ENCODE data around the gene P4HA2. TPM values are rescaled to one million over a fixed set of nuclear protein-coding genes. Genes with fewer than 3 reads are reported as not detected.
A peak's percentile ranks its signal among the peaks of the same experiment; 100 is the strongest.

Gene P4HA2
- total and polyA plus RNA-seq, 2 of the 13 experiments (the other 11 are each of a cell fraction or from before 2014, with no cell fraction given) = 37.7 to 126 TPM

DNA sequence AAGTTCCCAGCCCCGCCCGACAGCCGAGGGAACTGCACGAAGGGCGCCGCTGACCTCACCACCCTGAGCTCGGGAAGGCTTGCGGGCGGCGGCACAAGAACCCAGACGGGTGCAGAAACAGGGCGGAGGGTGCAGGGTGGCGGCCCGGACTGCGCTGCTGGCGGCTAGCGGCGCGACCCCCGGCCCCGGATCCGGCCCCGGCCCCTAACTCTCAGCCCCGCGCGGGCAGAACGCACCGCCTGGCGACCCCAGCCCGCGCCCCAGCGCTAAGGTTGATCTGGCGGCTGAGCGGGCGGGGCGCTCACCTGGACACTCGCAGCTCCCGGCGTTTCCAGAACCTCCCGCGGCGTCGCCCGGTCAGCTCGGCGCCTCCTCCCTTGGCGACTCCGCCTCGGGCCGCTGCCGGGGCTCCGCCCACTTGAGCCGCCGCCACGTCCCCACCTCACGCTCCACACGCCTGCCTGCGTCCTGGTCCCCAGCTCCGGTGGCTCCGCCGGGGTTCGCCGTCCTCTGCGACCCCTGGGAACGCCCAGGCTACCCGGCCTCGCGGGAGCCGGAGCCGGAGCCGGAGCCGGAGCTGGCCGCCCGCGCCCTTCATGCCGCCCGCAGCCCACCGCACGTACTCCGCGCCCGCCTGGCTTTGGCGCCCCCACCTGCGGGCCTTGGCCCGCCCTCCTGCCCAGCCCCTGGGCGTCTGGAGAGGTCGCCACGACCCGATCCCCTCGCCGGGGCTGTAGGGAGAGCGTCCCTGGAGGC is at the start of gene P4HA2 (continued):
- TF ChIP-seq, protein P1, sequence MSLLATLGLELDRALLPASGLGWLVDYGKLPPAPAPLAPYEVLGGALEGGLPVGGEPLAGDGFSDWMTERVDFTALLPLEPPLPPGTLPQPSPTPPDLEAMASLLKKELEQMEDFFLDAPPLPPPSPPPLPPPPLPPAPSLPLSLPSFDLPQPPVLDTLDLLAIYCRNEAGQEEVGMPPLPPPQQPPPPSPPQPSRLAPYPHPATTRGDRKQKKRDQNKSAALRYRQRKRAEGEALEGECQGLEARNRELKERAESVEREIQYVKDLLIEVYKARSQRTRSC (CRISPR knock-in tag; IDR thresholded peaks at IDR 0.05; ENCODE audit: low read depth) = no peak; the same call in 1 of the 2 replicates
- no peak for TF ChIP-seq HOXA9 (CRISPR knock-in tag; IDR thresholded peaks at IDR 0.05; ENCODE audit: borderline replicate concordance)
- TF ChIP-seq, protein P2, sequence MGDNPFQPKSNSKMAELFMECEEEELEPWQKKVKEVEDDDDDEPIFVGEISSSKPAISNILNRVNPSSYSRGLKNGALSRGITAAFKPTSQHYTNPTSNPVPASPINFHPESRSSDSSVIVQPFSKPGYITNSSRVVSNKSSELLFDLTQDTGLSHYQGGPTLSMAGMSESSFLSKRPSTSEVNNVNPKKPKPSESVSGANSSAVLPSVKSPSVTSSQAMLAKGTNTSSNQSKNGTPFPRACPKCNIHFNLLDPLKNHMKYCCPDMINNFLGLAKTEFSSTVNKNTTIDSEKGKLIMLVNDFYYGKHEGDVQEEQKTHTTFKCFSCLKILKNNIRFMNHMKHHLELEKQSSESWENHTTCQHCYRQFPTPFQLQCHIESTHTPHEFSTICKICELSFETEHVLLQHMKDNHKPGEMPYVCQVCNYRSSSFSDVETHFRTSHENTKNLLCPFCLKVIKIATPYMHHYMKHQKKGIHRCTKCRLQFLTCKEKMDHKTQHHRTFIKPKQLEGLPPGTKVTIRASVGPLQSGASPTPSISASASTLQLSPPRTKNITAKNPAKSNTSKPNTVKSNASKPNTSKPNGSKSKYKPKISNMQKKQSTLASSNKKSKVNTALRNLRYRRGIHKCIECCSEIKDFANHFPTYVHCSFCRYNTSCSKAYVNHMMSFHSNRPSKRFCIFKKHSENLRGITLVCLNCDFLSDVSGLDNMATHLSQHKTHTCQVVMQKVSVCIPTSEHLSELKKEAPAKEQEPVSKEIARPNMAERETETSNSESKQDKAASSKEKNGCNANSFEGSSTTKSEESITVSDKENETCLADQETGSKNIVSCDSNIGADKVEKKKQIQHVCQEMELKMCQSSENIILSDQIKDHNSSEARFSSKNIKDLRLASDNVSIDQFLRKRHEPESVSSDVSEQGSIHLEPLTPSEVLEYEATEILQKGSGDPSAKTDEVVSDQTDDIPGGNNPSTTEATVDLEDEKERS (CRISPR knock-in tag; IDR thresholded peaks at IDR 0.05) = no peak
- 0 out of 2 replicates have a peak, but pooled peaks have one; percentile 8 for TF ChIP-seq ZSCAN22 (CRISPR knock-in tag; IDR thresholded peaks at IDR 0.05)
- TF ChIP-seq ZNF678 (CRISPR knock-in tag; IDR thresholded peaks at IDR 0.05) = no peak
- no peak for TF ChIP-seq FOXM1 (CRISPR knock-in tag; IDR thresholded peaks at IDR 0.05)
- TF ChIP-seq, protein P3, sequence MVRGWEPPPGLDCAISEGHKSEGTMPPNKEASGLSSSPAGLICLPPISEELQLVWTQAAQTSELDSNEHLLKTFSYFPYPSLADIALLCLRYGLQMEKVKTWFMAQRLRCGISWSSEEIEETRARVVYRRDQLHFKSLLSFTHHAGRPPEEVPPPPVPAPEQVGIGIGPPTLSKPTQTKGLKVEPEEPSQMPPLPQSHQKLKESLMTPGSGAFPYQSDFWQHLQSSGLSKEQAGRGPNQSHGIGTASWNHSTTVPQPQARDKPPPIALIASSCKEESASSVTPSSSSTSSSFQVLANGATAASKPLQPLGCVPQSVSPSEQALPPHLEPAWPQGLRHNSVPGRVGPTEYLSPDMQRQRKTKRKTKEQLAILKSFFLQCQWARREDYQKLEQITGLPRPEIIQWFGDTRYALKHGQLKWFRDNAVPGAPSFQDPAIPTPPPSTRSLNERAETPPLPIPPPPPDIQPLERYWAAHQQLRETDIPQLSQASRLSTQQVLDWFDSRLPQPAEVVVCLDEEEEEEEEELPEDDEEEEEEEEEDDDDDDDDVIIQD (CRISPR knock-in tag; IDR thresholded peaks at IDR 0.05; ENCODE audit: low read depth) = no peak
- TF ChIP-seq CBX5 (CRISPR knock-in tag; IDR thresholded peaks at IDR 0.05; ENCODE audit: borderline replicate concordance) = no peak
- TF ChIP-seq ZNF335 (CRISPR knock-in tag; IDR thresholded peaks at IDR 0.05) = no peak
- TF ChIP-seq, protein P4, sequence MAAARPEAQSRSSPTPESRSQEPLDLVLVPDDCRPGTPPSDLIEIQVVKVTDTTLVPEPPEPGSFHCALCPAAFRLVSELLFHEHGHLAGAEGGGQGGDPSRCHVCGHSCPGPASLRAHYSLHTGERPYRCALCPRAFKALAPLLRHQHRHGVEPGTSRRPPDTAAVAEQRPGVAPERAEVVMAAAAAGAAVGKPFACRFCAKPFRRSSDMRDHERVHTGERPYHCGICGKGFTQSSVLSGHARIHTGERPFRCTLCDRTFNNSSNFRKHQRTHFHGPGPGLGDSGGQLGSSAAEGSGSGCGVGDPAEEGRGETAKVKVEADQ (CRISPR knock-in tag; IDR thresholded peaks at IDR 0.05; ENCODE audit: borderline replicate concordance) = peak; percentile 92
- TF ChIP-seq IRF2 (CRISPR knock-in tag; IDR thresholded peaks at IDR 0.05) = no peak
- TF ChIP-seq, protein P5, sequence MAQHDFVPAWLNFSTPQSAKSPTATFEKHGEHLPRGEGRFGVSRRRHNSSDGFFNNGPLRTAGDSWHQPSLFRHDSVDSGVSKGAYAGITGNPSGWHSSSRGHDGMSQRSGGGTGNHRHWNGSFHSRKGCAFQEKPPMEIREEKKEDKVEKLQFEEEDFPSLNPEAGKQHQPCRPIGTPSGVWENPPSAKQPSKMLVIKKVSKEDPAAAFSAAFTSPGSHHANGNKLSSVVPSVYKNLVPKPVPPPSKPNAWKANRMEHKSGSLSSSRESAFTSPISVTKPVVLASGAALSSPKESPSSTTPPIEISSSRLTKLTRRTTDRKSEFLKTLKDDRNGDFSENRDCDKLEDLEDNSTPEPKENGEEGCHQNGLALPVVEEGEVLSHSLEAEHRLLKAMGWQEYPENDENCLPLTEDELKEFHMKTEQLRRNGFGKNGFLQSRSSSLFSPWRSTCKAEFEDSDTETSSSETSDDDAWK (CRISPR knock-in tag; IDR thresholded peaks at IDR 0.05) = no peak
- TF ChIP-seq NFYB (CRISPR knock-in tag; IDR thresholded peaks at IDR 0.05) = no peak
- TF ChIP-seq, protein P6, sequence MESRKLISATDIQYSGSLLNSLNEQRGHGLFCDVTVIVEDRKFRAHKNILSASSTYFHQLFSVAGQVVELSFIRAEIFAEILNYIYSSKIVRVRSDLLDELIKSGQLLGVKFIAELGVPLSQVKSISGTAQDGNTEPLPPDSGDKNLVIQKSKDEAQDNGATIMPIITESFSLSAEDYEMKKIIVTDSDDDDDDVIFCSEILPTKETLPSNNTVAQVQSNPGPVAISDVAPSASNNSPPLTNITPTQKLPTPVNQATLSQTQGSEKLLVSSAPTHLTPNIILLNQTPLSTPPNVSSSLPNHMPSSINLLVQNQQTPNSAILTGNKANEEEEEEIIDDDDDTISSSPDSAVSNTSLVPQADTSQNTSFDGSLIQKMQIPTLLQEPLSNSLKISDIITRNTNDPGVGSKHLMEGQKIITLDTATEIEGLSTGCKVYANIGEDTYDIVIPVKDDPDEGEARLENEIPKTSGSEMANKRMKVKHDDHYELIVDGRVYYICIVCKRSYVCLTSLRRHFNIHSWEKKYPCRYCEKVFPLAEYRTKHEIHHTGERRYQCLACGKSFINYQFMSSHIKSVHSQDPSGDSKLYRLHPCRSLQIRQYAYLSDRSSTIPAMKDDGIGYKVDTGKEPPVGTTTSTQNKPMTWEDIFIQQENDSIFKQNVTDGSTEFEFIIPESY (CRISPR knock-in tag; IDR thresholded peaks at IDR 0.05) = no peak
- TF ChIP-seq, protein P7, sequence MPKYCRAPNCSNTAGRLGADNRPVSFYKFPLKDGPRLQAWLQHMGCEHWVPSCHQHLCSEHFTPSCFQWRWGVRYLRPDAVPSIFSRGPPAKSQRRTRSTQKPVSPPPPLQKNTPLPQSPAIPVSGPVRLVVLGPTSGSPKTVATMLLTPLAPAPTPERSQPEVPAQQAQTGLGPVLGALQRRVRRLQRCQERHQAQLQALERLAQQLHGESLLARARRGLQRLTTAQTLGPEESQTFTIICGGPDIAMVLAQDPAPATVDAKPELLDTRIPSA (CRISPR knock-in tag; IDR thresholded peaks at IDR 0.05; ENCODE audit: borderline replicate concordance) = no peak
- TF ChIP-seq ZNF136 (CRISPR knock-in tag; IDR thresholded peaks at IDR 0.05; ENCODE audit: low read depth) = 0 out of 2 replicates have a peak, but pooled peaks have one; percentile 4
- TF ChIP-seq HNF4G (IDR thresholded peaks at IDR 0.05; ENCODE audit: borderline replicate concordance, low read depth, low read length) = no peak
- no peak; the same call in 1 of the 2 replicates for TF ChIP-seq HNF4G (CRISPR knock-in tag; IDR thresholded peaks at IDR 0.05; ENCODE audit: borderline replicate concordance, low read depth)
